Endothelial cell of umbilical vein (primary cell): ENCODE measurements around the gene KIF21B. TPM values are rescaled to one million over a fixed set of nuclear protein-coding genes. Genes with fewer than 3 reads are reported as not detected.

Source experiments
- BruUV-seq: library from RNA; stranded (reverse); fragments of 400-500 nt; replicated peaks from 2 replicates; lab custom pipeline; 2021; lab: Mats Ljungman, UMichigan
- CTCF ChIA-PET: fragments of 300-600, 350-600 bp; sonication (Branson Sonifier 250); formaldehyde crosslinking; loops from one replicate; lab custom pipeline; 2021; ENCODE audit warnings: antibody characterized with exemption, inconsistent platforms; lab: Charles Lee
- POLR2A ChIA-PET: fragments of 300-600, 350-600 bp; sonication (Branson Sonifier 250); formaldehyde crosslinking; loops from one replicate; lab custom pipeline; 2021; ENCODE audit warnings: antibody characterized with exemption, inconsistent platforms; lab: Charles Lee
- DNase-seq: peaks from one replicate; pipeline ENCODE4 v3.0.0-alpha.2; 2011; ENCODE audit warnings: low read depth, low spot score
- FAIRE-seq: peaks from 2 replicates; lab custom pipeline; 2011; peaks lifted over from hg19 to GRCh38; lab: Jason Lieb, UNC
- H2AFZ ChIP-seq: 2 replicates; pipeline ENCODE4 v1.6.0; 2012; ENCODE audit warnings: low read depth, low read length, control low read depth, inconsistent platforms
- H3K27ac ChIP-seq: 2 replicates; pipeline ENCODE4 v1.5.1; 2011; ENCODE audit warnings: low read depth, mild to moderate bottlenecking, control low read depth, low read length, moderate library complexity; ENCODE audit not compliant: insufficient read depth
- H3K27me3 ChIP-seq, 2 experiments: 2 replicates each; pipeline versions ENCODE4 v1.6.0 to v1.6.1; 2011; ENCODE audit warnings: low read length in 2 of 2, mixed read lengths in 1 of 2; ENCODE audit not compliant: control insufficient read depth in 2 of 2, insufficient read depth in 2 of 2
- H3K36me3 ChIP-seq, 2 experiments: 2 replicates in 1 of 2; 3 replicates in 1 of 2; pipeline ENCODE4 v1.5.1; 2011; ENCODE audit warnings: low read length in 2 of 2, mild to moderate bottlenecking in 1 of 2, moderate library complexity in 1 of 2; ENCODE audit not compliant: control insufficient read depth in 2 of 2, insufficient read depth in 2 of 2; ENCODE audit errors: extremely low read depth in 1 of 2
- H3K4me1 ChIP-seq: 3 replicates; pipeline ENCODE4 v1.5.1; 2011; ENCODE audit warnings: mild to moderate bottlenecking, low read length; ENCODE audit not compliant: control insufficient read depth, insufficient read depth; ENCODE audit errors: extremely low read depth
- H3K4me2 ChIP-seq: 2 replicates; pipeline ENCODE4 v1.6.1; 2011; ENCODE audit warnings: low read length, control low read depth, mixed read lengths; ENCODE audit not compliant: insufficient read depth
- H3K4me3 ChIP-seq, 3 experiments: fragments of 200-600 bp in 1 of 3; sonication (generic), shearing (Covaris generic) in 1 of 3; replicated peaks in 1 of 3; 2 replicates each; pipeline ENCODE4 v1.5.1; 2011 to 2016; ENCODE audit warnings: control low read depth in 3 of 3, low read length in 3 of 3, mild to moderate bottlenecking in 2 of 3, inconsistent platforms in 1 of 3, low read depth in 1 of 3, moderate library complexity in 1 of 3; ENCODE audit not compliant: insufficient read depth in 1 of 3
- H3K79me2 ChIP-seq: 2 replicates; pipeline ENCODE4 v1.6.0; 2012; ENCODE audit warnings: low read length, inconsistent platforms; ENCODE audit not compliant: control insufficient read depth, insufficient read depth
- H3K9ac ChIP-seq: replicated peaks from 2 replicates; pipeline ENCODE3; 2011; ENCODE audit warnings: low read length, control low read depth; ENCODE audit not compliant: insufficient read depth; ENCODE audit errors: extremely low read depth
- H3K9me1 ChIP-seq: replicated peaks from 3 replicates; pipeline ENCODE4 v1.6.0; 2011; ENCODE audit warnings: mild to moderate bottlenecking, low read length; ENCODE audit not compliant: control insufficient read depth, insufficient read depth; ENCODE audit errors: extremely low read depth
- H3K9me3 ChIP-seq: replicated peaks from 2 replicates; pipeline ENCODE4 v1.5.1; 2012; ENCODE audit warnings: low read length, inconsistent platforms; ENCODE audit not compliant: control insufficient read depth, insufficient read depth
- H4K20me1 ChIP-seq: replicated peaks from 2 replicates; pipeline ENCODE3; 2011; ENCODE audit warnings: mild to moderate bottlenecking, low read length; ENCODE audit not compliant: control insufficient read depth, insufficient read depth; ENCODE audit errors: extremely low read depth
- GATA2 ChIP-seq: IDR thresholded peaks from 2 replicates; pipeline ENCODE4 v1.7.0; 2011; ENCODE audit warnings: low read depth, mild to moderate bottlenecking, moderate library complexity, mixed read lengths, low read length; ENCODE audit not compliant: insufficient read length, insufficient read depth
- JUN ChIP-seq: IDR thresholded peaks from 2 replicates; pipeline ENCODE4 v1.6.1; 2011; ENCODE audit warnings: borderline replicate concordance, low read depth; ENCODE audit not compliant: insufficient read length, insufficient read depth
- MYC ChIP-seq: IDR thresholded peaks from one replicate; pipeline ENCODE4 v1.6.1; 2011; ENCODE audit warnings: mild to moderate bottlenecking, low read depth, low read length
- dilution Hi-C: fragments of 300-500 bp; cut with MboI; formaldehyde crosslinking; loops from one replicate; pipeline ENCODE4 v1.15.0; 2019; ENCODE audit warnings: low sequenced_read_pairs; ENCODE audit not compliant: extremely low pct_ligation_motif_present
- intact Hi-C: fragments of 100-400 bp; cut with micrococcal nuclease; formaldehyde crosslinking; loops from one replicate; pipeline ENCODE4 v1.10.0; 2022
- polyA plus RNA-seq, 4 experiments: library from polyadenylated mRNA; depleted of rRNA in 3 of 4; stranded (reverse) in 3 of 4; unstranded in 1 of 4; fragments of >200 nt; gene quantifications; 2 replicates each; pipeline versions ENCODE4 v1.2.1 to v1.2.3, GENCODE V29; 2011 to 2012; ENCODE audit warnings: missing spikeins in 1 of 4
- total RNA-seq: library from RNA; stranded (reverse); gene quantifications from 2 replicates; pipeline ENCODE4 v1.2.3, GENCODE V29; 2021
- TF ChIP-seq, protein P1 (sequence below), 2 donors: IDR thresholded peaks; 1 replicate in 1 of 2; 2 replicates in 1 of 2; pipeline ENCODE4 v1.5.1; 2011; ENCODE audit warnings: low read length in 2 of 2, mild to moderate bottlenecking in 2 of 2, moderate library complexity in 2 of 2, control low read depth in 1 of 2, inconsistent platforms in 1 of 2, low read depth in 1 of 2; ENCODE audit not compliant: insufficient read depth in 1 of 2; ENCODE audit errors: extremely low read depth in 1 of 2

The KIF21B gene
- total and polyA plus RNA-seq, 2 donors (not counting 3 experiments of a cell fraction or from before 2014, with no cell fraction given): 1.9 to 4.4 TPM

DNA sequence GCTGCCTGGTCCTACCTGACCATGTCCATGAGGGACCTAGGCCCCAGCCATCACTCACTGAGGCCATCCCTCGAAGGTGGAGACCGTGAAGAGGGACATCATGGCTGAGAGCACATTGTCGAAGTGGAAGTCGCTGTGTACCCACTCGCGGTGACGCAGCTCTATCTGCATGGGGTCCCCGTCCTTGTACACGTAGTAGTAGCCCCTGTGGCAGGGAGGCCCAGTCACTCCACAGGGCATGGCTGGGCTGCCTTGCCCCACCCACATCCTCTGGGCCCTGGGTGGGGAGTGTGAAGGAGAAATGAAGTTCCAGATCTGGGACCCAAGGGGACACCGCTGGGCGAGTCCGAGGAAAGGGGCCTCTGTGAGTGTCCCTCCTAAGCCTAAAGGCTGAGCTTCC, 38.4 kb upstream of the KIF21B start:
- DNase-seq (no peak), FAIRE-seq (no peak)
- intact Hi-C loops (no loop called here), dilution Hi-C loops (no loop called here)
- Histone ChIP-seq H3K9me3 (no peaks in the 10 kb centered on the region), H3K27ac (no peak overlapping the region), H3K36me3 (no peaks in the 10 kb centered on the region), H3K27me3 (peaks cover 0 to 10% of the 10 kb centered on the region in 2 experiments), H2AFZ (no peak overlapping the region), H3K9ac (no peak overlapping the region), H4K20me1 (no peaks in the 10 kb centered on the region), H3K79me2 (no peaks in the 10 kb centered on the region), H3K9me1 (no peaks in the 10 kb centered on the region), H3K4me1 (no peaks in the 10 kb centered on the region), H3K4me2 (no peak overlapping the region), H3K4me3 (no peak overlapping the region)
- no TSS peak for BruUV-seq
- ChIA-PET CTCF (no interaction called here), POLR2A (no interaction called here)
- TF ChIP-seq, protein P1, sequence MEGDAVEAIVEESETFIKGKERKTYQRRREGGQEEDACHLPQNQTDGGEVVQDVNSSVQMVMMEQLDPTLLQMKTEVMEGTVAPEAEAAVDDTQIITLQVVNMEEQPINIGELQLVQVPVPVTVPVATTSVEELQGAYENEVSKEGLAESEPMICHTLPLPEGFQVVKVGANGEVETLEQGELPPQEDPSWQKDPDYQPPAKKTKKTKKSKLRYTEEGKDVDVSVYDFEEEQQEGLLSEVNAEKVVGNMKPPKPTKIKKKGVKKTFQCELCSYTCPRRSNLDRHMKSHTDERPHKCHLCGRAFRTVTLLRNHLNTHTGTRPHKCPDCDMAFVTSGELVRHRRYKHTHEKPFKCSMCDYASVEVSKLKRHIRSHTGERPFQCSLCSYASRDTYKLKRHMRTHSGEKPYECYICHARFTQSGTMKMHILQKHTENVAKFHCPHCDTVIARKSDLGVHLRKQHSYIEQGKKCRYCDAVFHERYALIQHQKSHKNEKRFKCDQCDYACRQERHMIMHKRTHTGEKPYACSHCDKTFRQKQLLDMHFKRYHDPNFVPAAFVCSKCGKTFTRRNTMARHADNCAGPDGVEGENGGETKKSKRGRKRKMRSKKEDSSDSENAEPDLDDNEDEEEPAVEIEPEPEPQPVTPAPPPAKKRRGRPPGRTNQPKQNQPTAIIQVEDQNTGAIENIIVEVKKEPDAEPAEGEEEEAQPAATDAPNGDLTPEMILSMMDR (IDR thresholded peaks at IDR 0.05; ENCODE audit: extremely low read depth in 1 of 2, insufficient read depth in 1 of 2, low read depth in 1 of 2, low read length in 2 of 2): no peak
- no peak for TF ChIP-seq GATA2
- no peak for TF ChIP-seq JUN
- TF ChIP-seq MYC: no peak

DNA sequence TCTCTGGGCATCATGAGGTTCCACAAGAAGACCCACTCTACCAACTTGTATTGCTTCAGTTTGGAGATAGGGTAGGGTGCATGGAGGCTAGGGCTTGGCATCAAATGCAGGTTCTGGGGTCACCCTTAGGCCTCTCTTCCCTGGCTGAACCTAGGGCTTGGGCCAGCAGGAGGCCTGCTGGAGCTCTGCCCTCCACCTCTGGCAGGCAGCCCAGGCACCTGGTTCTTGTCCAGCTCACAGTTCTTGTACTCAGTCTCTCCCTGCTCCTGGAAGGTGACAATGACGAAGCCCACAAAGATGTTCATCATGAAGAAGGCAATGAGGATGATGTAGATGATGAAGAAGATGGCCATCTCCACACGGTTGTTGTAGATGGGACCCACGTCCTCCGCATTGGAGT, 37.5 kb upstream of the KIF21B start:
- TF ChIP-seq JUN: no peak
- TF ChIP-seq, protein P1 (IDR thresholded peaks at IDR 0.05; ENCODE audit: extremely low read depth in 1 of 2, insufficient read depth in 1 of 2, low read depth in 1 of 2, low read length in 2 of 2): no peak
- H3K79me2 ChIP-seq: no peaks in the 10 kb centered on the region
- H3K27me3 ChIP-seq: peaks cover 2 to 10% of the 10 kb centered on the region in 2 experiments
- no peaks in the 10 kb centered on the region for H3K9me1 ChIP-seq
- H3K9me3 ChIP-seq: no peaks in the 10 kb centered on the region
- no peaks in the 10 kb centered on the region for H3K36me3 ChIP-seq
- no peak overlapping the region for H2AFZ ChIP-seq
- ChIA-PET CTCF (no interaction called here), POLR2A (no interaction called here)
- DNase-seq (no peak), FAIRE-seq (no peak)
- H3K27ac ChIP-seq: no peak overlapping the region
- dilution Hi-C loops (no loop called here), intact Hi-C loops (no loop called here)
- no peak overlapping the region for H3K9ac ChIP-seq
- H3K4me3 ChIP-seq: no peak overlapping the region
- BruUV-seq: no TSS peak
- no peaks in the 10 kb centered on the region for H4K20me1 ChIP-seq
- H3K4me2 ChIP-seq: no peak overlapping the region
- no peaks in the 10 kb centered on the region for H3K4me1 ChIP-seq
